GM21515 (cell line): ENCODE results near the gene C14orf180.

Source experiments
- ATAC-seq: cut with Tn5 transposase; IDR thresholded peaks from one replicate; pipeline ENCODE4 v1.9.1; 2021; ENCODE audit not compliant: unreplicated experiment

The C14orf180 gene

GRCh38 chr14:104579507-104579906 lies at the start of gene C14orf180:
C14orf180 (plus strand) TSS chr14:104579764; CDS start chr14:104586431, 6,667 bp downstream.
- ATAC-seq = no peak

GRCh38 chr14:104530646-104531045 lies 48.9 kb upstream of the C14orf180 start:
- no peak for ATAC-seq

- no peak for ATAC-seq
Observed at GRCh38 chr14:104531421-104532190, 48.0 kb upstream of the C14orf180 start.

GRCh38 chr14:104532191-104532555 lies 47.4 kb upstream of the C14orf180 start:
- ATAC-seq = no peak

GRCh38 chr14:104534036-104534435 lies 45.5 kb upstream of the C14orf180 start:
- no peak for ATAC-seq

GRCh38 chr14:104536942-104537612 lies 42.5 kb upstream of the C14orf180 start:
- no peak for ATAC-seq

- ATAC-seq = no peak
Observed at GRCh38 chr14:104537613-104537988, 42.0 kb upstream of the C14orf180 start.

- no peak for ATAC-seq
Observed at GRCh38 chr14:104541905-104542465, 37.6 kb upstream of the C14orf180 start.

- ATAC-seq = no peak
Observed at GRCh38 chr14:104542871-104543830, 36.4 kb upstream of the C14orf180 start.

GRCh38 chr14:104544362-104544961 lies 35.1 kb upstream of the C14orf180 start:
- ATAC-seq = no peak

GRCh38 chr14:104545151-104545941 lies 34.2 kb upstream of the C14orf180 start:
- no peak for ATAC-seq

GRCh38 chr14:104545942-104546501 lies 33.5 kb upstream of the C14orf180 start:
- ATAC-seq = no peak

GRCh38 chr14:104546591-104547309 lies 32.8 kb upstream of the C14orf180 start:
- ATAC-seq = no peak

GRCh38 chr14:104547310-104547997 lies 32.1 kb upstream of the C14orf180 start:
- ATAC-seq = no peak

GRCh38 chr14:104547998-104548700 lies 31.4 kb upstream of the C14orf180 start:
- ATAC-seq = no peak

GRCh38 chr14:104548802-104549535 lies 30.6 kb upstream of the C14orf180 start:
- no peak for ATAC-seq
